A172 (cell line): ENCODE measurements around the gene DLX6. TPM values are rescaled to one million over a fixed set of nuclear protein-coding genes. Genes with fewer than 3 reads are reported as not detected.

ENCODE experiments used
- DNase-seq: peaks from one replicate; pipeline ENCODE4 v3.0.0-alpha.2; 2015; ENCODE audit warnings: low spot score
- total RNA-seq: library from RNA; depleted of rRNA; stranded (reverse); fragments of >200 nt; shearing (Covaris generic); gene quantifications from 2 replicates; pipeline ENCODE4 v1.2.3, GENCODE V29; 2014

The DLX6 gene
- total RNA-seq, 1 experiment from 2014 or later: not detected

DNA sequence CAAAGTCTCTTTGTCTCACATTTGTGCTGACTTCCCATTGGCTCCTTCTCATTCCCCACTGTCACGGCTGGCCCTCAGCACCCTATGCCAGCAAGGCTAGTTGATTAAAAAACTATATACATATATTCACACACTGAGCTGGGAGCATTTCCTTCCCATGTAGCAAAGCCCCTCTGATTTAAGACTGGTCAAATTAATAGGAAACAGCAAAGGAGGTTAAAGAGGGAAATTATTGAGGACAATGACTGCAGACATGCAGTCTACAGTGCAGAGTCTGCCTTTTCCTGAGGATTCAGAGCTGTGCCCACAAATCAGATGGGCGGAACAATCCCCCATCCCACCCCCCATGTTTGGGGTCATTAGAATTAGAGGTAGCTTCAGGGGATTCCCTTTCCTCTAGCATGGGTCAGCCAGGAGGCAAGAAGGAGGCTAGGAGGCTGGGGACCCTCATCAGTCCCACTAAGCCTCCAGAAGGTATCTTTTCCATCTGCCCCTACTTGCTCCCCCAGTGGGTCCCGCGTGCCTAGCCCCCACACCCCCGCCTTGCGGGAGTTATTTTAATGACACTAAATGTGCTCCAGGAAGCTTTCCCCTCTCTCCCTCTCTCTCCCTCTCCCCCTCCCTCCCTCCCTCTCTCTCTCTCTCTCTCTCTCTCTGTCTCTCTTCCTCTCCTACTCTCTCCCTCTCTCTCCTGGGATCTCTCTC, 9.8 kb upstream of the DLX6 start:
- no peak for DNase-seq

DNA sequence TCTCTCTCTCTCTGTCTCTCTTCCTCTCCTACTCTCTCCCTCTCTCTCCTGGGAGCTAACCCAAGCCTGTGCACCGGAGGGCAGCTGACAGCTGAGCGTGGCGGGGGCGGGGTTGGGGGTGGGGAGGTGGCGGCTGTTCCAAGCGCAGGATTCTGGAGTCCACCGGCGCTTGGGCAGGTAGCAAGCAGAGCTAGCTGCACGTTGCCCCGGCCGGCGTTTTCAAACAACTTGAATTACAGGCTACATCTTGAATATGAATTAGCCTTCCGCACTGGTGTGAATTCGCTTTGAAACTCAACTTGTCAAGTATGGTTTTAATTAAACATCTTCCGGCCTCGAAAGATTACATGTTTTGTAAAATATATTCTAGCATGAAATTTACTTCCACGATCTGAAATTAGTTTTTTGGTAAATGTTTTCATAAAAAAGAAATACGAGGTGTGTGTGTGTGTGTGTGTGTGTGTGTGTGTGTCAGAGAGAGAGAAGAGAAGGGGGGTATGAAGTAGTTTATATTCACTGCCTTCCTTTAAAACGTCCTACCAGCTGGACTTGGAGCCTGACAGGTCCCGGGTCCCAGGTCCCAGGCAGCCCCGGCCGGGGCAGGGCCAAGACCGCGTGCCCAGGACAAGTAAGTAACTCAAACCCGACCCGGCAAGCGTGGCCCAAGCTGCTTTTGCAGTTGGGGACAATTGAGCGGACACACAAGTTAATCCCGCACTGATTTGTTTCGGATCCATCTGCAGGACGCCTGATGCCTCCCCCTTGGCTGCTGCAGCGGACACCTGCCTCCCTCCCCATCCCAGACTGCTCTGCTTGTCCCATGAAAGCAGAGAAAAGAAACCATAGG, 9.0 kb upstream of the DLX6 start:
- no peak for DNase-seq

GRCh38 chr7:96996958-96997511, 8.3 kb upstream of the DLX6 start:
- DNase-seq: no peak

GRCh38 chr7:96997512-96998032, 7.8 kb upstream of the DLX6 start:
- no peak for DNase-seq

DNA sequence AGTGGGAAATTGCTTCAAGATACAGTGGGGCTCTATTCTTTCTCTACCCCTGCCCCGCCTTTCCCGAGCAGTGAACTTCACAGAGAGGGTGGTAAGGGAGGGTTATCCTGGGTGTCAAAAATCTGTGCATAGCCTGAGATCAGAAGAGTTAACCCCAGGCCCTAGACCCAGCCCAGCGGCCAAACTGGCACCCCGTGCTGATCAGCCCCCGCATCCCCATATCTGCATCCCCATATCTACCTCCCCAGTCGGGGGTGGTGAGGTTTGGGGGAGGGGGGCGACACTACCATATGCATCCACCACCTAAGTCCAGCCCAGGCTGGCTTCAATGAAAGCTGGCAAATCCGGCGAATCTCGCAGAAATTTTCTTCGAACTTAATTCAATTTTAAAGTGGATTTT, 7.0 kb upstream of the DLX6 start:
- DNase-seq: no peak

- DNase-seq: no peak
Observed at GRCh38 chr7:96998744-96999143, 6.6 kb upstream of the DLX6 start.

- no peak for DNase-seq
Observed at GRCh38 chr7:97001221-97001620, 4.1 kb upstream of the DLX6 start.

DNA sequence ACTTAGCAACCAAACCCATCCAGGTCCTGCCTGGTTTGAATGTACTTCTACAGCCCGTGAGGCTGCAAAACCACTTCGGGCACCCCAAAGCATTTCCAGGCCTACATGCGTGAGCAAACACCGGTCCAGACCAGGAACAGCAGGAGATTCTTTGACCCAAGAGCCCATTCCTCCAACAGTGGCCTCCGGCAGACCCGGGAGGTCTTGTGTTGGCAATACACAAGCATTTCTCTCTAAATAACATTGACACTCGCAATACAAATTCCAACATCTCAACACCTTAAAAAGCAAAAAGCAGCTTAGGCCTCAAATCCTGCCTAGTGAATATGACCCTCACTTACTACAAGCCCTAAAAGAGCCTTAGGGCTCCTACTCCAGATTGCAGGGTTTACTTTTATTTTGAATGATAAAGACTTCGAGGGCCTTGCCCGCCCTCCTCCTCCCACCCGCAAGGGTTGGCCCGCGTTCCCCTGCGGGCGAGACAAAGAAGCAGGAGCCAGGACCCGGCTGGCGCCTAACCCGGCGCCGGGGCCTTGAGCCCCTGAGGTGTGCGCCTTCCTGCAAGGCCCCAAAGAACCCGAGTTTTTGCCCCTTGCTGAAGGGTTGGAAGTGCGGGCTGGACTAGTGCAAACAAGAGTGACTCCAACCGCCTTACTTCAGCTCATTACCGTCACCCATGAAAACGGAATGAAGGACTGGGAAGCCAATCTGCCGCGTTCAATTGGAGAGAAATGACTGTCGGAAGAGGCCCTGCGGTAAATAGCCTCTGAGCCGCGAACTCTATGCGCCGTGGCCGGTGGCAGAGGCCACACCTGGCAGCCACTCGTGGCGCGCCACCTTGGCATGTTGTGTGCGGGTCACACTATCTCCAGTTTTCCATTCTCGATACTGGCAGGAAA, 3.4 kb upstream of the DLX6 start:
- no peak for DNase-seq

- DNase-seq: no peak
Observed at GRCh38 chr7:97002555-97003261, 2.6 kb upstream of the DLX6 start.

DNA sequence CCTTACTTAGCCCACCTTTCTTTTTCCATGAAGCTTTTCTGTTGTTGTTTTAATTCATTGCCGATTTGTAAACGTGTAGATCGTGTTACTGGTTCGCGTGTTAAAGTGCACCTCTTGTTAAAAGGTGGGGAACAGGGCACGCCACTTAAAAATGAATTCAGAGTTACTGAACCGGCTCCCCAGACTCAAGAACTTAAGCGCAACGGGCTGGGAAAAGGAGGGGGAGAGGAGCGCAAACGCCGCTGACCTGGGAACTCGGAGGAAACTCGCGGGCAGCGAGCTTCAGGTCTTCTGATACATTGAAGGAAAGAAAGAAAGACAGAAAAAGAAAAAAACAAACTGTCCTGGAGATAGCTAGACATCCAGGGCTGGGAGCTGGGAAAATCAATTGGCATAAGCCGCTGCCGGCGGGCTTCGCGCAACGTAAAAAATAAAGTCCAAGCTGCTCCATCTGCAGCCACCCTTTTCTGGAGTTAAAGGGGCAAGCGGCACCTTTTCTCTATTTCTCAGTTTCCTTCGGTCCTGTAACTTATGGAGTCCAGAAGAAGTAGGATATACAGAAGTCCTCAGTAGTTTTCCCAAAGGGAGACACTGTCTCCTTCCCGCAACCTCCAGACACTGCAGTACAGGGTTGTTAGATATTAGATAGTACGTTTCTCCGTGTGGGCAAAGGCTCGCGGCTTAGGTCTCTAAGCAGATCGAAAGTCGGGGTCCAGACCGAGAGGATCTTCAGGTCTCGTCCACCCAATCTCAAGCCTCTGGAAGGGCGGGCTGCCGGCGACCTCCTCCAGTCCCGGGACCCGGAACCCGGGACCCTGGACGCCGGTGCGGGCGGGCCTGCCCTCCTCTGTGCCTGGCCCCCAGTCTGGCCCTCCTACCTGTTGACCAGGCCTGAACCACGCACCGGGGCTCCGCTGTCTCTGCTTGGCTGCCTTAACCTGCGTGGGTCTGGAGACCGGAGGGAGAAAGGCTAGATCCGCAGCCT, 1.8 kb upstream of the DLX6 start:
- DNase-seq: no peak

GRCh38 chr7:97004247-97005182, 838 bp upstream of the DLX6 start:
- no peak for DNase-seq

GRCh38 chr7:97006055-97006815, 882 bp downstream of the DLX6 start:
- DNase-seq: no peak

DNA sequence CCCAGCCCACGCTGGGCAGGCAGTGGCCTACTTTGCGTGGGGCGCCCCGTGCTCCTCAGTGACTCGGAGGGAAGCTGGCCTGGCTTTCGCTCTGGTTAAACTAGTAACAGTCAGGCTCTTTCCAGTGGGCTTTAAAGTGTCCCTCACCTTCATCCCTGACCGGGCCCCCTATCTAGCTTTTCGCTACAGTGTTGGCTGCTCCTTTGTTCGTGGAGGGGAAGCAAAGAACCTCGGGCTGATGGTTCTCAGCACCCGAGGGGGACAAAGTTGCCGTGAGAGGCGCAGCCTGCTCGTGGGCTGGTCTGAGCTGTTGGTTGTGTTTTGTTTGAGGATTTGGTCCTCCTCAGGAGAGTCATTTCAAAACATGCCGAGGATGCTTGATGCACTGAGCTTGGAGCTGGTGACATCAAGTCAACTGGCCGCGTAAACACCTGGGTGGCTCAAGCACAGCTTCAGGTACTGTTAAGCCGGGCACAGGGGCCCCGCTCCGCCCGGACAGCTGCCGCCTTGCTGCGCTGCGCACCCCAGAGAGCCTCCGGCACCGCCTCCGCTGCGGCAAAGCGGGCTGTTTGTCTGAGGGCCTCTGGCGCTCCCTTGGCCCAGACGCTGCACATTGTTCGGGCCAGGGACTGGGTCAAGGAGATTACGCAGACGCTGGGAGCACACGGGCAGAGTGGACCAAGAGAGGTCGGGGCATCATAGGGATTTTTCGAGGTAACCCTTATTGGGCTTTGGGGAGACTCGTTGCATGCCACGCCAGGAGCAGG, 1.6 kb downstream of the DLX6 start:
- DNase-seq: no peak

DNA sequence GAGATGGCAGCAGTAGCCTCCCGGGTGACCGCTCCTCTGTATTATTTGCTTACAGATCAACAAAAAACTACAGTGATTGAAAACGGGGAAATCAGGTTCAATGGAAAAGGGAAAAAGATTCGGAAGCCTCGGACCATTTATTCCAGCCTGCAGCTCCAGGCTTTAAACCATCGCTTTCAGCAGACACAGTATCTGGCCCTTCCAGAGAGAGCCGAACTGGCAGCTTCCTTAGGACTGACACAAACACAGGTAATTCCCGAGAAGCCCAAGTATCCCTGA, 2.2 kb downstream of the DLX6 start:
- no peak for DNase-seq

- DNase-seq: no peak
Observed at GRCh38 chr7:97008275-97008917, 3.0 kb downstream of the DLX6 start.

- no peak for DNase-seq
Observed at GRCh38 chr7:97009753-97010732, 4.7 kb downstream of the DLX6 start.
